Skin epidermis (tissue), 12 donors: ENCODE results near the gene CGREF1.
"Not testable (repeated sequence)": the region's sequence is repeated elsewhere in the genome, so short reads cannot be mapped to it uniquely, and the experiment has no call there.

ENCODE experiments used
- H3K27ac ChIP-seq, 21 experiments: fragments of 200-600 bp; sonication (generic) in 11 of 21; one replicate each; pipeline ENCODE4 v1.5.0; 2020; ENCODE audit warnings: mild to moderate bottlenecking in 3 of 21, inconsistent platforms in 2 of 21, moderate library complexity in 2 of 21
- H3K4me3 ChIP-seq, 7 experiments: fragments of 200-600 bp; sonication (generic) in 2 of 7; one replicate each; pipeline ENCODE4 v1.5.0; 2020; ENCODE audit warnings: inconsistent platforms in 2 of 7, mild to moderate bottlenecking in 2 of 7, moderate library complexity in 1 of 7

CGREF1 gene

DNA sequence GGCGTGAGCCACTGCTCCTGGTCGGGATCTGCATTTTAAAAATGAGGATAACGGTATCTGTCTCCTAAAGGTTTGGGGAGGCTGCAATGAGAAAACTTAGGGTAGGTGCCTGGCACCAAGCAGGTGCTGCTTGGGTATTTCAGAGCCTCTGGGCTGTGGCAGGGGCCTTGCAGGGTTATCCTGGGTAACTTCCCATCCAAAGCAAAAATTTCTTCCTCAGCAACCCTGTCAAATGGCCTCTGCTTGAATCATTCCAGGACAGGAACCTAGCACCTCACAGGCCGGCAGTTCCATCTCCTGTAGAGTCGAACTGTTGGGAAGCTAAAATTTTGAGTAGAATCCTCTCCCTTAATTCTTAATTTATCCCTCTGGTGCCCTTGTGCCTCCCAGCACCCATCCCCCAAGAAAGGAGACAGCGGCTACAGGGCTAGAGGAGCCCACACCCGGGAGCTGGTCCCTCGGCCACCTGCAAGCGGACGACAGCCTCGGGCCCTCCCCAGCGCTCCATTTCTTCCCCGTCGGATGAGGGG lies 868 bp downstream of the CGREF1 start:
- peak overlapping the region in 6 of 7 experiments; percentile 24 to 53 (median 34) for H3K4me3 ChIP-seq
- H3K27ac ChIP-seq = no peak overlapping the region

- Histone ChIP-seq H3K27ac (no peak overlapping the region), H3K4me3 (no peak overlapping the region)
Measured at GRCh38 chr2:27115519-27115918, 3.4 kb downstream of the CGREF1 start.

- H3K4me3 ChIP-seq, H3K27ac ChIP-seq: not testable (repeated sequence)
Measured at GRCh38 chr2:27111392-27112078, 7.4 kb downstream of the CGREF1 start.

GRCh38 chr2:27110603-27111352 lies 8.2 kb downstream of the CGREF1 start:
- H3K27ac ChIP-seq, H3K4me3 ChIP-seq: not testable (repeated sequence)

GRCh38 chr2:27109083-27109482 lies 9.8 kb downstream of the CGREF1 start:
- Histone ChIP-seq H3K27ac (no peak overlapping the region), H3K4me3 (no peak overlapping the region)

DNA sequence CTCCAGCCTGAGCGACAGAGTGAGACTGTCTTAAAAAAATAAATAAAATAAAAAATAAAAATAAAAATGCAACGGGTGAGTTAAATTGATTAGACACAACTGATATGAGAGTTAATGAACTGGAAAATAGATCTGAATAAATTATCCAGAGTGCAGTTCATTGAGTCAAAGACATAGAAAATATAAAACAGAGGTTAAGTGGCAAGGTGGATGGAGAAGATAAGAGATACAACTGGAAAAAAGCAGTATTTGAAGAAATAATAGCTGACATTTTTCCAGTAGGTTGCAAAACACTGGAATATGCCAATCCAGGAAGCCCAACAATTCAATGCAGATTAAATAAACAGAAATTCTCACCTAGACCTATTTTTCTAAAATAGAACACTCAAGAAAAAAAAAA lies 10.7 kb downstream of the CGREF1 start:
- Histone ChIP-seq H3K27ac (no peak overlapping the region), H3K4me3 (no peak overlapping the region)

- no peak overlapping the region for H3K27ac ChIP-seq
- no peak overlapping the region for H3K4me3 ChIP-seq
Measured at GRCh38 chr2:27105981-27106380, 12.9 kb downstream of the CGREF1 start.

- no peak overlapping the region for H3K4me3 ChIP-seq
- no peak overlapping the region for H3K27ac ChIP-seq
Measured at GRCh38 chr2:27102329-27102728, 16.6 kb downstream of the CGREF1 start.

GRCh38 chr2:27100036-27100435 lies 18.9 kb downstream of the CGREF1 start:
- H3K4me3 ChIP-seq = no peak overlapping the region
- H3K27ac ChIP-seq = no peak overlapping the region

- Histone ChIP-seq H3K27ac (no peak overlapping the region), H3K4me3 (no peak overlapping the region)
Measured at GRCh38 chr2:27099334-27099955, 19.5 kb downstream of the CGREF1 start.

DNA sequence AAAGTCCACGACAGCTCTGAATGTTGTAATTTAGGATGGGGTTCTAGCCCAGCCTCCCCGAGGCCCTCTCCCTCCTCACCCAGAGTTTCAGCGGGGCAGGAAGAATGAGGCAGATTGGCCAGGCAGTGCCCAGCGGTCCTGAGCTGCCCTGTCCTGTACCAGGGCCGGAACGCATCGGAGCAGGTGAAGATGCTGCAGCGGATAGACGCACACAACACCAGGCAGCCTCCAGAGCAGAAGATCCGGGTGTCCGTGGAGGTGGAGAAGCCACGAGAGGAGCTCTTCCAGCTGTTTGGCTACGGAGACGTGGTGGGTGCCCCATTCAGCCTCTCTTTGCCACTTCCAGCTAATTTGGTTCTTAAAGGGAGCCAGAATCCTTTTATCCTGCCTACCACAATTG lies 21.6 kb downstream of the CGREF1 start:
- no peak overlapping the region for H3K27ac ChIP-seq
- H3K4me3 ChIP-seq = no peak overlapping the region

GRCh38 chr2:27096748-27097297 lies 22.1 kb downstream of the CGREF1 start:
- Histone ChIP-seq H3K4me3 (no peak overlapping the region), H3K27ac (peak overlapping the region in 1 of 21 experiments; percentile 27)

GRCh38 chr2:27095745-27096651 lies 22.9 kb downstream of the CGREF1 start:
- Histone ChIP-seq H3K4me3 (peak overlapping the region in 3 of 7 experiments; percentile 4 to 26 (median 20)), H3K27ac (peak overlapping the region in 2 of 21 experiments; percentile 27 to 58)

DNA sequence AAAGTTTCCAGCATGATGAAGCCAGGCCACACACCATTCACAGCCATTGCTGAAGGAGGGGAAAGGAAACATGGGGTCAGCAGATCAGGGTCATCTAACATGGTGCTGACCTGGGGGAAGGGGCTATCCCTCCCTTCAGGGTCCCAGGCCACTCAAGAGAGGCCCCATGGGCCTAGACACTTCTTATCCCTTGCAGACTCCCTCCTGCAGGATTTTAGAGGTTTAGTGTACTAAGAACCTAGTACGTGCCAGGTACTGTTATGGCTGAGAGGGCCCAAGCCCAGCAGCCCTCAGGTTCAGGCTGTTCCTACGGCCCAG lies 23.5 kb downstream of the CGREF1 start:
- Histone ChIP-seq H3K4me3 (no peak overlapping the region), H3K27ac (no peak overlapping the region)

- Histone ChIP-seq H3K4me3 (no peak overlapping the region), H3K27ac (no peak overlapping the region)
Measured at GRCh38 chr2:27094353-27094984, 24.5 kb downstream of the CGREF1 start.

DNA sequence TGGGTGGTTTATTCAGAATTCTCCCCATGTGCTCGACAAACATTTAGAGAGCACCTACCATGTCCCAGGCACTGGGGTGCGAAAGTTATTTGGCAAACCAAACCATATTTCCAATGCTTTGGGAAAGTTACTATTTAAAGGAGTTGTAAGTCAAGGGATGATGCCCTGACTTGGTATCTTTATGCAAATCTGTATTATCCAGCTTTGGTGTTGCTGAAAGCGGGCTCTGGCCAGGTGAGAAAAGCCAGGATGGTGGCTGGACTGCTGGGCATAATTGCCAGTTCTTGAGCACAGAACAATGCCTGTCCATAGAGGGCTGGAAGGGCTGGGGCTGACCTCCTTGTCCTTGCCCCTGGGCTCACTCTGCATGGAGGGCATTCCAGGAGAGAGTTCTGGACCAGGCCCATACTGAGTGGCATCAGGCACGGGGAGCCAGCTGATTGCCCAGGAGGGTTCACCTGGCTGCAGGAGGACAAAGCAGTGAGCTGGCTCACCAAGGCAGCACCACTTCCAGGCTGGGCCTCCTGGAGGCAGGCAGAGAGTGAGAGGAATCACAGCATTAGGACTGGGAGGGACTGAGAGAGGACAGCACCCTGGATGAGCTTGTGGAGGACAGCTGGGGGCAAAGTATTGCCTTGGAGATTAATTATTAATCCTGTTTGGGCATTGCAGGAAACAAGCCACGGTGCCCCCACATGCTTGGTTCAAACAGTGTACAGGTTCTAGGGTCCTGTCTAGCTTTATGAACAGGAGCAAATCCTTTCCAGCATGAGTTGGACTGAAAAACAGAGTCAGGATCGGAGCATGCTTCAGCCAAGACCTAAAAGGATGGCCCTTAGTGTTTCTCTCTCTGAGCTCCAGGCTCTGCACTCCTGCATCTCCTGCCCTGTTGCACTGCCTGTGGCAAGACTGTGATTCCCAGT lies 25.2 kb downstream of the CGREF1 start:
- H3K27ac ChIP-seq = no peak overlapping the region

DNA sequence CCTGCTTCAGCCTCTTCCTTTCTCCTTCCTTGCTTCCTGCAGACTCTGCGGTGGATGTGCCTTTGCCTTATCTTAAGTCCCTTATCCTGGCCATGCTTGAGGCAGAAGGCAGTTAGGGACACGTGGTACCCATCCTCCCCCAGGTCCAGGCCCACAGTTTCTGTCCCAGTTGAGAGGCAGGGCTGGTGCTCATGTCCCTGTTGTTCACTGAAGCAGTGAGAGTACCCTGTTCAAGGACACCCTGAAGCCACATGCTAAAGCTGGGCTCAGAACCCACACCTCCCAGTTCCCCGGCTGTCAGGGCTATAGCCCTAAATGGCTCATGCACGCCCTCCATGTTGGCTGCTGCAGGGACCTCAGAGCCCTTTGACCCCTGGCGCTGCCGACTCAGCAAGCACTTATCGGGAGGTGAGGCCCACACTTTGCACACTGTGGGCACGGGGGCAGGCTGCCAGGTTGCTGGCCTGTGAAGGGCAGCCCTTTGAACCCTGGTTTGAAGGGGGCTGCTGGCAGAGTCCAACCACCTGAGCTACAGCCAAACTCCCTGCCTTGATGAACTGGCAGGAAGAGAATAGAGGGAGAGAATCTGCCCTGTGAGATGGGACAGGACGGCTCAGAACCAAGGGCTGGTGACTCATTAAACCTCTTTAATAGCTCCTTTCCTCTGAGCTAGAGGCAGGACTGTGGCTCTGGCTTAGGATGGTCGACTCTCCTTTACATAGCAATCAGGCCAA lies 26.1 kb downstream of the CGREF1 start:
- H3K4me3 ChIP-seq = no peak overlapping the region
- no peak overlapping the region for H3K27ac ChIP-seq

More for the DNA sequence above, 25.2 kb downstream of the CGREF1 start:
- no peak overlapping the region for H3K4me3 ChIP-seq
